HCT116 (cell line): ENCODE measurements around the gene RBM12. TPM values are rescaled to one million over a fixed set of nuclear protein-coding genes. Genes with fewer than 3 reads are reported as not detected.

Experiments used
- ATAC-seq: fragments of 200-7000 bp; cut with Tn5 transposase; 2 replicates; pipeline ENCODE4 v1.9.1; 2020; ENCODE audit warnings: mild to moderate bottlenecking, moderate library complexity
- BruUV-seq: library from RNA; stranded (reverse); fragments of 400-500 nt; replicated peaks from 2 replicates; lab custom pipeline; 2021; lab: Mats Ljungman, UMichigan
- CTCF ChIA-PET: fragments of 300-600 bp; sonication (Branson Sonifier 250); formaldehyde crosslinking; loops from one replicate; lab custom pipeline; 2021; ENCODE audit warnings: antibody characterized with exemption; lab: Charles Lee
- POLR2A ChIA-PET: fragments of 300-600, 350-600 bp; sonication (Branson Sonifier 250); formaldehyde crosslinking; loops from one replicate; lab custom pipeline; 2021; ENCODE audit warnings: antibody characterized with exemption; lab: Charles Lee
- RAD21 ChIA-PET, 2 experiments: fragments of 300-600 bp; sonication (Branson Sonifier 250); formaldehyde crosslinking; loops; one replicate each; lab custom pipeline; 2023; ENCODE audit warnings: low total read pairs in 2 of 2; ENCODE audit not compliant: uncharacterized antibody in 2 of 2, unreplicated experiment in 2 of 2, low non-redundant PET in 1 of 2; lab: Charles Lee
- DNase-seq: peaks from one replicate; pipeline ENCODE4 v3.0.0-alpha.2; 2010; ENCODE audit warnings: low read depth, low spot score
- H2AFZ ChIP-seq: fragments of 200-600 bp; shearing (Covaris generic), sonication (generic); 2 replicates; pipeline ENCODE4 v1.6.1; 2017; ENCODE audit warnings: low read depth, mixed run types, mixed read lengths, antibody characterized with exemption, low read length; ENCODE audit not compliant: poor library complexity, severe bottlenecking
- H3K27ac ChIP-seq: 2 replicates; pipeline ENCODE4 v1.5.1; 2012; ENCODE audit warnings: low read depth, low read length
- H3K27me3 ChIP-seq: fragments of 200-600 bp; sonication (generic); 2 replicates; pipeline ENCODE4 v1.6.1; 2016; ENCODE audit warnings: mixed run types, low read length, mixed read lengths; ENCODE audit not compliant: insufficient read depth
- H3K36me3 ChIP-seq, 2 experiments: fragments of 200-500 bp in 1 of 2; fragments of 200-600 bp in 1 of 2; sonication (Bioruptor generic) in 1 of 2; sonication (generic) in 1 of 2; 2 replicates each; pipeline versions ENCODE4 v1.5.1 to v1.6.1; 2014 to 2016; ENCODE audit warnings: low read length in 2 of 2, inconsistent platforms in 1 of 2, mixed read lengths in 1 of 2, mixed run types in 1 of 2; ENCODE audit not compliant: insufficient read depth in 2 of 2, control insufficient read depth in 1 of 2
- H3K4me1 ChIP-seq, 2 experiments: fragments of 200-600 bp in 1 of 2; sonication (generic) in 1 of 2; 2 replicates each; pipeline versions ENCODE4 v1.5.1 to v1.6.1; 2012 to 2017; ENCODE audit warnings: low read length in 2 of 2, inconsistent platforms in 1 of 2, mild to moderate bottlenecking in 1 of 2, mixed read lengths in 1 of 2, mixed run types in 1 of 2, moderate library complexity in 1 of 2; ENCODE audit not compliant: insufficient read depth in 2 of 2, control insufficient read depth in 1 of 2
- H3K4me2 ChIP-seq: fragments of 200-600 bp; sonication (generic); 2 replicates; pipeline ENCODE4 v1.6.1; 2017; ENCODE audit warnings: mixed run types, low read length, mixed read lengths
- H3K4me3 ChIP-seq, 2 experiments: fragments of 200-600 bp in 1 of 2; sonication (generic) in 1 of 2; replicated peaks in 1 of 2; 2 replicates each; pipeline ENCODE4 v1.5.1; 2011 to 2016; ENCODE audit warnings: low read length in 2 of 2, control low read depth in 1 of 2, low read depth in 1 of 2, mild to moderate bottlenecking in 1 of 2, mixed read lengths in 1 of 2, mixed run types in 1 of 2
- H3K79me2 ChIP-seq: fragments of 200-600 bp; sonication (generic); 2 replicates; pipeline ENCODE4 v1.6.1; 2017; ENCODE audit warnings: mild to moderate bottlenecking, mixed run types, low read length, moderate library complexity, mixed read lengths; ENCODE audit not compliant: insufficient read depth
- H3K9ac ChIP-seq: fragments of 200-600 bp; sonication (generic); 2 replicates; pipeline ENCODE4 v1.6.1; 2016; ENCODE audit warnings: low read length, mixed read lengths
- H3K9me2 ChIP-seq: fragments of 200-600 bp; sonication (generic), shearing (Covaris generic); 2 replicates; pipeline ENCODE4 v1.6.1; 2017; ENCODE audit warnings: mixed run types, mild to moderate bottlenecking, moderate library complexity; ENCODE audit not compliant: insufficient read depth
- H3K9me3 ChIP-seq, 2 experiments: fragments of 200-500 bp in 1 of 2; fragments of 200-600 bp in 1 of 2; sonication (Bioruptor generic) in 1 of 2; sonication (generic) in 1 of 2; 2 replicates each; pipeline ENCODE4 v1.6.1; 2014 to 2017; ENCODE audit warnings: low read length in 2 of 2, mixed read lengths in 2 of 2, inconsistent platforms in 1 of 2, low read depth in 1 of 2, mild to moderate bottlenecking in 1 of 2, mixed run types in 1 of 2, moderate library complexity in 1 of 2; ENCODE audit not compliant: control insufficient read depth in 1 of 2, insufficient read depth in 1 of 2
- H4K20me1 ChIP-seq: fragments of 200-600 bp; sonication (generic), shearing (Covaris generic); 2 replicates; pipeline ENCODE4 v1.6.1; 2017; ENCODE audit warnings: mixed run types, mild to moderate bottlenecking, moderate library complexity; ENCODE audit not compliant: insufficient read depth
- CEBPB ChIP-seq: IDR thresholded peaks from 2 replicates; pipeline ENCODE4 v1.6.1; 2012; ENCODE audit warnings: low read depth
- JUND ChIP-seq: IDR thresholded peaks from 2 replicates; pipeline ENCODE4 v1.6.1; 2012
- MAX ChIP-seq: IDR thresholded peaks from 2 replicates; pipeline ENCODE4 v1.6.1; 2012
- POLR2AphosphoS5 ChIP-seq: IDR thresholded peaks from 2 replicates; pipeline ENCODE4 v1.6.1; 2011; ENCODE audit warnings: mild to moderate bottlenecking, low read depth, low read length, moderate library complexity
- REST ChIP-seq: IDR thresholded peaks from 2 replicates; pipeline ENCODE4 v1.6.1; 2012; ENCODE audit warnings: low read depth
- SRF ChIP-seq: IDR thresholded peaks from 2 replicates; pipeline ENCODE4 v1.6.1; 2012; ENCODE audit warnings: low read depth
- YY1 ChIP-seq: IDR thresholded peaks from 2 replicates; pipeline ENCODE4 v1.6.1; 2011; ENCODE audit warnings: low read length, low read depth, moderate library complexity, mild to moderate bottlenecking; ENCODE audit not compliant: insufficient replicate concordance; ENCODE audit errors: extremely low read depth
- ZFX ChIP-seq: fragments of 450-650 bp; IDR thresholded peaks from 2 replicates; pipeline ENCODE4 v1.6.1; 2017
- ZNF274 ChIP-seq: fragments of 200-500 bp; sonication (Bioruptor generic); IDR thresholded peaks from 2 replicates; pipeline ENCODE4 v1.6.1; 2014; ENCODE audit warnings: mild to moderate bottlenecking, low read depth, low read length, inconsistent platforms
- intact Hi-C: fragments of 100-400 bp; cut with micrococcal nuclease; formaldehyde crosslinking; loops from 2 replicates; pipeline ENCODE4 v1.10.0; 2022
- total RNA-seq: library from RNA; stranded (reverse); gene quantifications from one replicate; pipeline ENCODE4 v1.2.1, GENCODE V29; 2021; ENCODE audit not compliant: unreplicated experiment

Gene RBM12
- total RNA-seq, 1 experiment from 2014 or later, result 110 TPM

DNA sequence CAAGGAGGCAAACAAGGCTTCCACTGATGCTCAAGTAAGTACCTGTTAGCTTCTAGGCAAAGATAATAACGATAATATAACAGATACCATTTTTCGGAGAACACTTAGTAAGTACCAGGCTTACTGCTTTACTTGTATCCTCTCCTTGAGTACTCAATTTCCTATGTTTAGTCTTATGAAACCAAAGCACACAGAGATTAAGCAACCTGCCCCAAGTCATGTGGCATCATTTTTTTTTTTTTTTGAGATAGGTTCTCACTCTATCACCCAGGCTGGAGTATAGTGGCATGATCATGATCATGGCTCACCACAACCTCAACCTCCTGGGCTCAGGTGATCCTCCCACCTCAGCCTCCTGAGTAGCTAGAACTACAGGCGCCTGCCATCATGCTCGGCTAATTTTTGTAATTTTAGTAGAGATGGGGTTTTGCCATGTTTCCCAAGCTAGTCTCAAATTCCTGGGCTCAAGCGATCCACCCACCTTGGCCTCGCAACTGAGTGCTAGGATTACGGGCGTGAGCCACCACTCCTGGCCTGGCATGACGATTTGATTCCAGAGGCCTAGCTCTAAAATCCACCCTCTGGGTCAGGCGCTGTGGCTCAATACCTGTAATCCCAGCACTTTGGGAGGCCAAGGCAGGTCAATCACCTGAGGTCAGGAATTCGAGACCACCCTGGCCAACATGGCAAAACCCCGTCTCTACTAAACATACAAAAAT lies 35.1 kb downstream of the RBM12 start:
- TF ChIP-seq MAX (no peak), ZFX (peak; percentile 12; the same call in 1 of the 2 replicates), ZNF274 (no peak)
- no peak overlapping the region for H3K27ac ChIP-seq
- ATAC-seq (no peak), DNase-seq (no peak)
- H3K4me1 ChIP-seq, result no peaks in the 10 kb centered on the region
- no peaks in the 10 kb centered on the region for H3K9me3 ChIP-seq
- H3K4me2 ChIP-seq, result no peak overlapping the region
- POLR2A ChIA-PET, result no interaction called here
- peaks cover 41 to 50% of the 10 kb centered on the region in 2 experiments; a peak in 3 of 4 replicates for H3K36me3 ChIP-seq
- H3K79me2 ChIP-seq, result peaks cover 4% of the 10 kb centered on the region; the same call in 1 of the 2 replicates
- H3K9ac ChIP-seq, result no peak overlapping the region
- H4K20me1 ChIP-seq, result no peaks in the 10 kb centered on the region
- no peak overlapping the region for H2AFZ ChIP-seq
- H3K4me3 ChIP-seq, result no peak overlapping the region
- no peaks in the 10 kb centered on the region for H3K27me3 ChIP-seq
- RAD21 ChIA-PET, result no interaction called here
- no peaks in the 10 kb centered on the region for H3K9me2 ChIP-seq
- CTCF ChIA-PET, result interaction anchor here (1.5 to 2.4 kb wide), 2 partner anchors 10 to 325 kb away, joined by 3 to 9 read pairs; no protein-coding TSS in a partner anchor
- intact Hi-C loops, result no loop called here
- BruUV-seq, result no TSS peak

GRCh38 chr20:35627121-35627520 lies 37.6 kb downstream of the RBM12 start:
- no peak overlapping the region for H3K27ac ChIP-seq
- ATAC-seq (no peak), DNase-seq (no peak)
- CTCF ChIA-PET, result interaction anchor here (1.0 kb wide), 1 partner anchor 8 kb away, joined by 3 read pairs; no protein-coding TSS in a partner anchor
- no peaks in the 10 kb centered on the region for H3K27me3 ChIP-seq
- H3K9me2 ChIP-seq, result no peaks in the 10 kb centered on the region
- no peak overlapping the region for H3K4me3 ChIP-seq
- H3K36me3 ChIP-seq, result peaks cover 41 to 48% of the 10 kb centered on the region in 2 experiments; a peak in 3 of 4 replicates
- intact Hi-C loops, result no loop called here
- no peak overlapping the region for H3K4me2 ChIP-seq
- H3K4me1 ChIP-seq, result no peaks in the 10 kb centered on the region
- POLR2A ChIA-PET, result no interaction called here
- no peak overlapping the region for H3K9ac ChIP-seq
- no peaks in the 10 kb centered on the region for H3K9me3 ChIP-seq
- no peak for TF ChIP-seq POLR2AphosphoS5
- TF ChIP-seq YY1, result no peak
- TF ChIP-seq CEBPB, result no peak
- no peak for TF ChIP-seq SRF
- no peak for TF ChIP-seq ZFX
- no peak for TF ChIP-seq JUND
- no peak for TF ChIP-seq REST
- RAD21 ChIA-PET, result no interaction called here
- no peaks in the 10 kb centered on the region for H4K20me1 ChIP-seq
- no TSS peak for BruUV-seq
- H2AFZ ChIP-seq, result no peak overlapping the region
- H3K79me2 ChIP-seq, result no peaks in the 10 kb centered on the region
